Peyer's patch (tissue), 4 donors: Measurements from ENCODE around the gene C2orf92. TPM values are rescaled to one million over a fixed set of nuclear protein-coding genes. Genes with fewer than 3 reads are reported as not detected.
A peak's percentile ranks its signal among the peaks of the same experiment; 100 is the strongest.

Experiments
- DNase-seq, 3 donors: peaks; one replicate each; pipeline ENCODE4 v3.0.0-alpha.2; 2017 to 2019
- H3K27ac ChIP-seq, 4 donors: fragments of 200-600 bp; sonication (generic); one replicate each; pipeline ENCODE4 v1.5.1; 2016 to 2019
- H3K27me3 ChIP-seq, 2 donors: fragments of 200-600 bp; sonication (generic); one replicate each; pipeline ENCODE4 v1.5.1; 2019
- H3K36me3 ChIP-seq, 3 donors: fragments of 200-600 bp; sonication (generic); one replicate each; pipeline ENCODE4 v1.5.1; 2016 to 2019
- H3K4me1 ChIP-seq, 4 donors: fragments of 200-600 bp; sonication (generic); one replicate each; pipeline ENCODE4 v1.5.1; 2016 to 2019
- H3K4me3 ChIP-seq, 4 donors: fragments of 200-600 bp; sonication (generic); 1 replicate in 3 of 4; 2 replicates in 1 of 4; pipeline ENCODE4 v1.5.1; 2016 to 2019; ENCODE audit warnings: mild to moderate bottlenecking in 1 of 4
- H3K9me3 ChIP-seq, 4 donors: fragments of 200-600 bp; sonication (generic); one replicate each; pipeline ENCODE4 v1.5.1; 2016 to 2019; ENCODE audit warnings: mild to moderate bottlenecking in 1 of 4
- POLR2A ChIP-seq, 2 donors: fragments of 450-650 bp; IDR thresholded peaks; one replicate each; pipeline ENCODE4 v1.5.1; 2017; ENCODE audit warnings: antibody characterized with exemption in 2 of 2, mild to moderate bottlenecking in 2 of 2, moderate library complexity in 2 of 2
- total RNA-seq, 4 donors: library from RNA; depleted of rRNA; stranded (reverse); fragments of >200 nt; gene quantifications; one replicate each; pipeline ENCODE4 v1.1.0, GENCODE V29; 2016
- TF ChIP-seq, protein P1 (sequence below), 6 experiments: fragments of 450-650 bp in 4 of 6; fragments of 200-600 bp in 2 of 6; sonication (generic) in 1 of 6; IDR thresholded peaks; one replicate each; pipeline ENCODE4 v1.5.1; 2017 to 2019; ENCODE audit warnings: antibody characterized with exemption in 6 of 6, mild to moderate bottlenecking in 3 of 6, moderate library complexity in 1 of 6

C2orf92 gene
- total RNA-seq, 4 donors from 2014 or later, result 5.3 to 70.1 (median 25.5) TPM

GRCh38 chr2:97716695-97717612 is 47.4 kb downstream of the C2orf92 start:
- Histone ChIP-seq H3K4me1 (no peaks in the 10 kb centered on the region), H3K36me3 (no peaks in the 10 kb centered on the region), H3K27me3 (no peaks in the 10 kb centered on the region), H3K4me3 (peak overlapping the region in 2 of 4 donors; percentile 1 to 44), H3K9me3 (no peaks in the 10 kb centered on the region), H3K27ac (peak overlapping the region in 3 of 4 donors; percentile 53 to 72 (median 64))
- peak in 1 of 3 donors; percentile 44 for DNase-seq
- TF ChIP-seq, protein P1, sequence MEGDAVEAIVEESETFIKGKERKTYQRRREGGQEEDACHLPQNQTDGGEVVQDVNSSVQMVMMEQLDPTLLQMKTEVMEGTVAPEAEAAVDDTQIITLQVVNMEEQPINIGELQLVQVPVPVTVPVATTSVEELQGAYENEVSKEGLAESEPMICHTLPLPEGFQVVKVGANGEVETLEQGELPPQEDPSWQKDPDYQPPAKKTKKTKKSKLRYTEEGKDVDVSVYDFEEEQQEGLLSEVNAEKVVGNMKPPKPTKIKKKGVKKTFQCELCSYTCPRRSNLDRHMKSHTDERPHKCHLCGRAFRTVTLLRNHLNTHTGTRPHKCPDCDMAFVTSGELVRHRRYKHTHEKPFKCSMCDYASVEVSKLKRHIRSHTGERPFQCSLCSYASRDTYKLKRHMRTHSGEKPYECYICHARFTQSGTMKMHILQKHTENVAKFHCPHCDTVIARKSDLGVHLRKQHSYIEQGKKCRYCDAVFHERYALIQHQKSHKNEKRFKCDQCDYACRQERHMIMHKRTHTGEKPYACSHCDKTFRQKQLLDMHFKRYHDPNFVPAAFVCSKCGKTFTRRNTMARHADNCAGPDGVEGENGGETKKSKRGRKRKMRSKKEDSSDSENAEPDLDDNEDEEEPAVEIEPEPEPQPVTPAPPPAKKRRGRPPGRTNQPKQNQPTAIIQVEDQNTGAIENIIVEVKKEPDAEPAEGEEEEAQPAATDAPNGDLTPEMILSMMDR (IDR thresholded peaks at IDR 0.05), result no peak
- no peak for TF ChIP-seq POLR2A (IDR thresholded peaks at IDR 0.05)

- H3K4me1 ChIP-seq, result no peaks in the 10 kb centered on the region
- H3K27ac ChIP-seq, result peak overlapping the region; percentile 45 to 72 (median 58)
- H3K9me3 ChIP-seq, result no peaks in the 10 kb centered on the region
- no peak for DNase-seq
- TF ChIP-seq, protein P1 (IDR thresholded peaks at IDR 0.05), result no peak
- TF ChIP-seq POLR2A (IDR thresholded peaks at IDR 0.05), result no peak
- H3K36me3 ChIP-seq, result no peaks in the 10 kb centered on the region
- H3K27me3 ChIP-seq, result no peaks in the 10 kb centered on the region
- H3K4me3 ChIP-seq, result peak overlapping the region in 2 of 4 donors; percentile 24 to 44
Observed at GRCh38 chr2:97717613-97717995, 48.1 kb downstream of the C2orf92 start.

- peak; percentile 52 to 89 (median 85) for DNase-seq
- H3K27me3 ChIP-seq, result no peaks in the 10 kb centered on the region
Observed at GRCh38 chr2:97718051-97718882, 48.8 kb downstream of the C2orf92 start.

DNA sequence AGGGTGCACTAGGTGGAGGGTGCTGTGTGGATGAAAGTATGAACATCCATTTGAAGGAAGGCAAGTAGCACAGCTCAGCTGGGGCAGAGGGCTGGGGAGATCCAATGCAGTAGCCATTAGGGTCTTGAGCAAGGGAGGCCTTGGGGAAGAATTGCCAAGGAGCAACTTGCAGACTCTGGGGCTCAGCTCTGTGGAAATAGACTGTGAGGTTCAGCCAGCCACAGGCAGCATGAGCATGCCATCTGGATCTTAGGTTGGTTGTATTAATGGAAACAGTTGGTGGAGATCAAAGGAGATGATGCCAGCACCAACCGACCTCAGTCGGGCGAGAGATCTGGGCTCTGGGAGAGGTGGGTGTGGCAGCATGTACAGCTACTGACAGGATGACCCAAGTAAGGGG is 49.4 kb downstream of the C2orf92 start:
- TF ChIP-seq POLR2A (IDR thresholded peaks at IDR 0.05), result no peak
- TF ChIP-seq, protein P1 (IDR thresholded peaks at IDR 0.05), result no peak
- peak in 1 of 3 donors; percentile 39 for DNase-seq
- peak overlapping the region in 2 of 4 donors; percentile 25 to 72 for H3K27ac ChIP-seq

More at GRCh38 chr2:97718051-97718882, 48.8 kb downstream of the C2orf92 start:
- no peaks in the 10 kb centered on the region for H3K4me1 ChIP-seq
- H3K27ac ChIP-seq, result peak overlapping the region; percentile 45 to 72 (median 58)
- TF ChIP-seq, protein P1 (IDR thresholded peaks at IDR 0.05), result no peak
- TF ChIP-seq POLR2A (IDR thresholded peaks at IDR 0.05), result no peak
- no peaks in the 10 kb centered on the region for H3K9me3 ChIP-seq
- peak overlapping the region; percentile 10 to 44 (median 24) for H3K4me3 ChIP-seq
- H3K36me3 ChIP-seq, result no peaks in the 10 kb centered on the region

GRCh38 chr2:97719362-97720155 is 50.0 kb downstream of the C2orf92 start:
- Histone ChIP-seq H3K27me3 (no peaks in the 10 kb centered on the region), H3K4me3 (no peak overlapping the region), H3K27ac (peak overlapping the region in 2 of 4 donors; percentile 25 to 72), H3K36me3 (no peaks in the 10 kb centered on the region), H3K9me3 (no peaks in the 10 kb centered on the region), H3K4me1 (no peaks in the 10 kb centered on the region)
- TF ChIP-seq, protein P1 (IDR thresholded peaks at IDR 0.05), result no peak
- no peak for TF ChIP-seq POLR2A (IDR thresholded peaks at IDR 0.05)
- DNase-seq, result peak in 1 of 3 donors; percentile 22

More for the DNA sequence above, 49.4 kb downstream of the C2orf92 start:
- Histone ChIP-seq H3K4me1 (no peaks in the 10 kb centered on the region), H3K9me3 (no peaks in the 10 kb centered on the region), H3K27me3 (no peaks in the 10 kb centered on the region), H3K4me3 (peak overlapping the region in 2 of 4 donors; percentile 24 to 44), H3K36me3 (no peaks in the 10 kb centered on the region)
